CD4-positive, alpha-beta T cell (primary cell): ENCODE results near the gene SPART. TPM values are rescaled to one million over a fixed set of nuclear protein-coding genes. Genes with fewer than 3 reads are reported as not detected.

Experiments
- ATAC-seq: fragments of 200-7000 bp; cut with Tn5 transposase; one replicate; pipeline ENCODE4 v1.10.0; 2022; ENCODE audit warnings: mild to moderate bottlenecking; ENCODE audit not compliant: poor library complexity
- CTCF ChIA-PET: fragments of 350-600 bp; sonication (Branson Sonifier 250); formaldehyde crosslinking; loops from one replicate; lab custom pipeline; 2021; ENCODE audit warnings: antibody characterized with exemption, inconsistent platforms; lab: Charles Lee
- POLR2A ChIA-PET: fragments of 350-600 bp; sonication (Branson Sonifier 250); formaldehyde crosslinking; loops from one replicate; lab custom pipeline; 2021; ENCODE audit warnings: antibody characterized with exemption, inconsistent platforms; lab: Charles Lee
- DNase-seq, 14 experiments: peaks; one replicate each; pipeline ENCODE4 v3.0.0-alpha.2; 2013 to 2020; ENCODE audit warnings: mixed read lengths in 2 of 14
- H3K27ac ChIP-seq, 2 donors: one replicate each; pipeline versions ENCODE4 v1.5.1 to v1.7.0; 2013; ENCODE audit warnings: low read length in 2 of 2, low read depth in 1 of 2, mild to moderate bottlenecking in 1 of 2
- H3K27me3 ChIP-seq, 2 experiments: 1 replicate in 1 of 2; 2 replicates in 1 of 2; pipeline versions ENCODE4 v1.6.1 to v1.7.0; 2013; ENCODE audit warnings: low read length in 2 of 2, control low read depth in 1 of 2, mild to moderate bottlenecking in 1 of 2, moderate library complexity in 1 of 2; ENCODE audit not compliant: insufficient read depth in 2 of 2, control insufficient read depth in 1 of 2
- H3K36me3 ChIP-seq: one replicate; pipeline ENCODE4 v1.6.1; 2013; ENCODE audit warnings: low read length, control low read depth; ENCODE audit not compliant: insufficient read depth
- H3K4me1 ChIP-seq: one replicate; pipeline ENCODE4 v1.6.1; 2013; ENCODE audit warnings: low read length, control low read depth; ENCODE audit not compliant: insufficient read depth
- H3K4me3 ChIP-seq: one replicate; pipeline ENCODE4 v1.5.1; 2013; ENCODE audit warnings: mild to moderate bottlenecking, low read length, moderate library complexity
- H3K9me3 ChIP-seq, 2 experiments: 1 replicate in 1 of 2; 2 replicates in 1 of 2; pipeline versions ENCODE4 v1.6.1 to v1.7.0; 2013; ENCODE audit warnings: low read length in 2 of 2, mild to moderate bottlenecking in 2 of 2, control low read depth in 1 of 2, moderate library complexity in 1 of 2; ENCODE audit not compliant: control insufficient read depth in 1 of 2, insufficient read depth in 1 of 2
- H3K27ac Mint-ChIP-seq: one replicate; pipeline ENCODE4 v1.8.0; 2020; ENCODE audit warnings: mixed read lengths
- H3K27me3 Mint-ChIP-seq: one replicate; pipeline ENCODE4 v1.8.0; 2021; ENCODE audit warnings: mixed read lengths
- H3K36me3 Mint-ChIP-seq: one replicate; pipeline ENCODE4 v1.8.0; 2021; ENCODE audit warnings: low read depth, mixed read lengths
- H3K4me1 Mint-ChIP-seq: one replicate; pipeline ENCODE4 v1.8.0; 2021; ENCODE audit warnings: low read depth, mixed read lengths
- H3K4me3 Mint-ChIP-seq: one replicate; pipeline ENCODE4 v1.8.0; 2020; ENCODE audit warnings: mild to moderate bottlenecking, mixed read lengths
- H3K9me3 Mint-ChIP-seq: one replicate; pipeline ENCODE4 v1.8.0; 2020; ENCODE audit warnings: mixed read lengths
- CTCF ChIP-seq: fragments of 200-600 bp; IDR thresholded peaks from one replicate; pipeline ENCODE4 v1.8.0; 2022; ENCODE audit warnings: antibody characterized with exemption, mild to moderate bottlenecking
- intact Hi-C, 2 experiments: fragments of 100-400 bp; cut with DNase I in 1 of 2; cut with micrococcal nuclease in 1 of 2; formaldehyde crosslinking; loops; one replicate each; pipeline versions ENCODE4 v1.15.1 to v1.9.0; 2023 to 2025; cut with DNase I, micrococcal nuclease
- total RNA-seq, 174 experiments: library from RNA in 2 of 174; stranded (reverse) in 2 of 174; gene quantifications; one replicate each; pipeline ENCODE4 v1.2.3 and lab custom pipeline; 2021 to 2026

SPART gene
- total RNA-seq, 2 experiments from 2014 or later = 22.0 to 22.9 TPM

DNA sequence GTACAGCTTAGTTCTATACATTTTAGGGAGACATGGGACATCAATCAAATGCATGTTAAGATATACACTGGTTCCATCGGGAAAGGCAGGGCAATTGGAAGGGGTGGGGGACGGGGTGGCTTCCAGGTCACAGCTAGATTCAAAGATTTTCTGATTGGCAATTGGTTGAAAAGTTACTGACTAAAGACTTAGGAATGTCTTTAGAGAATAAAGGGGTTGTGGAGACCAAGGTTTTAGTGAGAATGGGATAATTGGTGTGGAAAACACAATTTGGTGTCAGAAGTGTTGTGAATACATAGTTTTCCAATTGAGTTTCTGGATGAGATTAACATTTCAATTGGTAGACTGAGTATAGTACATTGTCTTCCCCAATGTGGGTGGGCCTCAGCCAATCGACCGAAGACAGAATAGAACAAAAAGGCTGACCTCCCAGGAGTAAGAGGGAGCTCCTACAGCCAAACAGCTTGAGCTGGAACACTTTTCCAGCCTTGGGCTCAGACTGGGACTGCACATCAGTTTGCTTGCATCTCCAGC, 47.6 kb downstream of the SPART start:
- CTCF ChIA-PET = interaction anchor here (1.4 kb wide), 1 partner anchor 9 kb away, joined by 3 read pairs; no protein-coding TSS in a partner anchor
- intact Hi-C loops = no loop called here
- Histone ChIP-seq H3K9me3 (peaks cover 0 to 4% of the 10 kb centered on the region in 2 experiments), H3K4me1 (peaks cover 14% of the 10 kb centered on the region), H3K36me3 (no peaks in the 10 kb centered on the region), H3K27ac (no peak overlapping the region), H3K27me3 (peaks cover 12 to 24% of the 10 kb centered on the region in 2 experiments), H3K4me3 (no peak overlapping the region)
- POLR2A ChIA-PET = interaction anchor here (0.7 to 1.1 kb wide), 2 partner anchors 46 to 702 kb away, joined by 3 read pairs; partner anchors contain the start of gene EXOSC8
- Mint-ChIP-seq H3K27ac (no peak overlapping the region), H3K36me3 (no peaks in the 10 kb centered on the region), H3K4me3 (peak overlapping the region; percentile 86), H3K4me1 (peaks cover 23% of the 10 kb centered on the region), H3K9me3 (no peaks in the 10 kb centered on the region), H3K27me3 (peaks cover 43% of the 10 kb centered on the region)
- ATAC-seq (no peak), DNase-seq (no peak)
- TF ChIP-seq CTCF = no peak

GRCh38 chr13:36297366-36298338, 48.5 kb downstream of the SPART start, which contains the start of gene CCDC169:
Gene CCDC169, minus strand, starts transcription at chr13:36297814. Its CDS starts 95 bp downstream, at chr13:36297719.
- intact Hi-C loops = no loop called here
- H3K9me3 Mint-ChIP-seq = no peaks in the 10 kb centered on the region

More at GRCh38 chr13:36297366-36298338, 48.5 kb downstream of the SPART start, which contains the start of gene CCDC169:
- peaks cover 23% of the 10 kb centered on the region for H3K4me1 Mint-ChIP-seq
- TF ChIP-seq CTCF = no peak
- ATAC-seq (peak; percentile 84), DNase-seq (peak; percentile 6 to 80 (median 47))
- Histone ChIP-seq H3K4me1 (peaks cover 14% of the 10 kb centered on the region), H3K4me3 (peak within 1 kb of the TSS; percentile 68), H3K9me3 (peaks cover 0 to 4% of the 10 kb centered on the region in 2 experiments), H3K27me3 (peaks cover 12 to 24% of the 10 kb centered on the region in 2 experiments), H3K27ac (no peak within 1 kb of the TSS), H3K36me3 (no peaks in the 10 kb centered on the region)
- no peak within 1 kb of the TSS for H3K27ac Mint-ChIP-seq
- H3K4me3 Mint-ChIP-seq = peak within 1 kb of the TSS; percentile 86
- H3K27me3 Mint-ChIP-seq = peaks cover 46% of the 10 kb centered on the region
- CTCF ChIA-PET = interaction anchor here (1.4 kb wide), 1 partner anchor 10 kb away, joined by 3 read pairs; no protein-coding TSS in a partner anchor
- H3K36me3 Mint-ChIP-seq = no peaks in the 10 kb centered on the region
- POLR2A ChIA-PET = interaction anchor here (0.7 to 1.3 kb wide), 2 partner anchors 9 to 703 kb away, joined by 3 read pairs; partner anchors contain the start of gene EXOSC8
